NB4 (cell line): ENCODE results near the gene PTCH2.

Experiments used
- POLR2A ChIP-seq: IDR thresholded peaks from 2 replicates; pipeline ENCODE4 v1.6.1; 2011; ENCODE audit warnings: mild to moderate bottlenecking; ENCODE audit not compliant: insufficient read length; ENCODE audit errors: extremely low read depth
- TF ChIP-seq, protein P1 (sequence below): IDR thresholded peaks from 2 replicates; pipeline ENCODE4 v1.6.1; 2011; ENCODE audit warnings: low read depth, low read length

DNA sequence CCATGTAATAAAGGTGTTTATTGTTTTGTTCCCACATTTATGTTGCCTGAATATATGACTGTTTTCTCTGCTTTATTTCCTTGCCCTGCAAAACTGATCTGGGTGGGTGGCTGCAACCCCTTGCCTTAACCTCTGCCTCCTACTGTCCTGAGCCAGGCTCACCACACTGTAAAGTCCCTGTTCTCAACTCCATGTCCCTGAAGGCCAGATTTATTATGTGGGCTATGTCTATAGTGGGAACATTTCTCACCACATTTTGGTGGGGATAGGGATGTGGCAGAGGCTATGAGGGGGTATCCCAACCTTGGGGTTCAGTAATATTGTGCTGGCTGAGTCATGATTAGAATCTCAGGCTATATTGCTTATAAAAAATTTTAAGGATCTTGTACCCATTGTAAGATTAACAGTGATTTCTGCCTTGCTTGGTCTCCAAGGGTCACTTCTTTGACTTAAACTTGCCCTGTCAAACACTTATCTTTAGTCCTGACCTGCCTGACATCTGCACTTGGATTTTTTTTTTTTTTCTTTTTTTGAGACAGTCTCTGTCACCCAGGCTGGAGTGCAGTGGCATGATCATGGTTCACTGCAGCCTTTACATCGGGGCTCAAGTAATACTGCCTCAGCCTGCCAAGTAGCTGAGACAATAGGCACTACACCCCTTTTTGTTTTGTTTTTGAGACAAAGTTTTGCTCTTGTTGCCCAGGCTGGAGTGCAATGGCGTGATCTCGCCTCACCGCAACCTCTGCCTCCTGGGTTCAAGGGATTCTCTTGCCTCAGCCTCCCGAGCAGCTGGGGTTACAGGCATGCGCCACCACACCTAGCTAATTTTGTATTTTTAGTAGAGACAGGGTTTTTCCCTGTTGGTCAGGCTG lies 64.1 kb downstream of the PTCH2 start:
- TF ChIP-seq, protein P1, sequence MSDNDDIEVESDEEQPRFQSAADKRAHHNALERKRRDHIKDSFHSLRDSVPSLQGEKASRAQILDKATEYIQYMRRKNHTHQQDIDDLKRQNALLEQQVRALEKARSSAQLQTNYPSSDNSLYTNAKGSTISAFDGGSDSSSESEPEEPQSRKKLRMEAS, result no peak
- TF ChIP-seq POLR2A, result no peak
